ENCODE results near the gene MMD. TPM values are rescaled to one million over a fixed set of nuclear protein-coding genes. Genes with fewer than 3 reads are reported as not detected.
A peak's percentile ranks its signal among the peaks of the same experiment; 100 is the strongest.

The MMD gene
- total and polyA plus RNA-seq, 2 of the 13 experiments (the other 11 are each of a cell fraction or from before 2014, with no cell fraction given) = 121 to 225 TPM

DNA sequence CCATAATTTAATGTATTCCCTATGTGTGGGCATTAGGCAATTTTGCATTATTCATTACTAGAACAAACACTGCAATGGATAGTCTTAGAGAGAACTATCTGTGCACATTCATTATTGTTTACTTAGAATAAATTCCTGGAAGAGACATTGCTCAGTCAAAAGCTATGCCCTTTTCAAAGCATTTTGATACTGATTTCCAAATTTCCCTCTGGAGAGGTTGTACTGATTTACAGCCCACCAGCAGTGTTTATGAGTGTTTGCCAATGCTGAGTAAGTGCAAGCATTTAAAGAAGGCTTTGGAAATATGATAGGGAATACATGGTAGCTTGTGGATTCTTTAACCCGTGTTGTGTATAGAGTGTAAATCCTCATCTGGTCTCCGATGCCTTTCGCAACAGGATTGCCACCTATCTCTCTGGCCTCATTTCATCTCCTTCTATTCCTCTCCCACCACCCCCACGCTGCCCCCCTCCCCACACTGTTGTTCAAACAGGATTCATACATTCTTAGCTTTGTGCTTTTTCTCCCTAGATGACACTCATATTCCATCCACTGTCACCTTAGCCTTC, 33.4 kb upstream of the MMD start (continued):
- TF ChIP-seq NPAS2 (CRISPR knock-in tag; IDR thresholded peaks at IDR 0.05; ENCODE audit: borderline replicate concordance) (no peak), SNAI1 (CRISPR knock-in tag; IDR thresholded peaks at IDR 0.05; ENCODE audit: borderline replicate concordance) (no peak), RAD51 (IDR thresholded peaks at IDR 0.05; ENCODE audit: borderline replicate concordance) (no peak), AGO1 (IDR thresholded peaks at IDR 0.05; ENCODE audit: low read depth, low read length, poor library complexity, severe bottlenecking) (no peak), SETDB1 (CRISPR knock-in tag; IDR thresholded peaks at IDR 0.05; ENCODE audit: borderline replicate concordance) (no peak), DMAP1 (CRISPR knock-in tag; IDR thresholded peaks at IDR 0.05) (peak; percentile 48; the same call in 1 of the 2 replicates), MAFF (IDR thresholded peaks at IDR 0.05; ENCODE audit: low read depth, low read length) (peak; percentile 45), ZBTB37 (CRISPR knock-in tag; IDR thresholded peaks at IDR 0.05) (no peak), ZC3H13 (CRISPR knock-in tag; IDR thresholded peaks at IDR 0.05) (no peak), MAFG (CRISPR knock-in tag; IDR thresholded peaks at IDR 0.05) (no peak), NCOA1 (CRISPR knock-in tag; IDR thresholded peaks at IDR 0.05) (no peak), THAP8 (CRISPR knock-in tag; IDR thresholded peaks at IDR 0.05; ENCODE audit: borderline replicate concordance) (no peak), HNF1B (CRISPR knock-in tag; IDR thresholded peaks at IDR 0.05) (no peak), GRHL1 (CRISPR knock-in tag; conservative IDR thresholded peaks at IDR 0.05) (no peak)
- TF ChIP-seq, protein P1, sequence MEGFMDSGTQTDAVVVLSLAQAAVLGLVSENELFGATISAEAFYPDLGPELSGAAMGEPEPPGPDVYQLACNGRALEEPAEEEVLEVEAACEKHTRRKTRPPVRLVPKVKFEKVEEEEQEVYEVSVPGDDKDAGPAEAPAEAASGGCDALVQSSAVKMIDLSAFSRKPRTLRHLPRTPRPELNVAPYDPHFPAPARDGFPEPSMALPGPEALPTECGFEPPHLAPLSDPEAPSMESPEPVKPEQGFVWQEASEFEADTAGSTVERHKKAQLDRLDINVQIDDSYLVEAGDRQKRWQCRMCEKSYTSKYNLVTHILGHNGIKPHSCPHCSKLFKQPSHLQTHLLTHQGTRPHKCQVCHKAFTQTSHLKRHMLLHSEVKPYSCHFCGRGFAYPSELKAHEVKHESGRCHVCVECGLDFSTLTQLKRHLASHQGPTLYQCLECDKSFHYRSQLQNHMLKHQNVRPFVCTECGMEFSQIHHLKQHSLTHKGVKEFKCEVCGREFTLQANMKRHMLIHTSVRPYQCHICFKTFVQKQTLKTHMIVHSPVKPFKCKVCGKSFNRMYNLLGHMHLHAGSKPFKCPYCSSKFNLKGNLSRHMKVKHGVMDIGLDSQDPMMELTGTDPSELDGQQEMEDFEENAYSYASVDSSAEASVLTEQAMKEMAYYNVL (CRISPR knock-in tag; IDR thresholded peaks at IDR 0.05; ENCODE audit: borderline replicate concordance) = no peak
- TF ChIP-seq, protein P2, sequence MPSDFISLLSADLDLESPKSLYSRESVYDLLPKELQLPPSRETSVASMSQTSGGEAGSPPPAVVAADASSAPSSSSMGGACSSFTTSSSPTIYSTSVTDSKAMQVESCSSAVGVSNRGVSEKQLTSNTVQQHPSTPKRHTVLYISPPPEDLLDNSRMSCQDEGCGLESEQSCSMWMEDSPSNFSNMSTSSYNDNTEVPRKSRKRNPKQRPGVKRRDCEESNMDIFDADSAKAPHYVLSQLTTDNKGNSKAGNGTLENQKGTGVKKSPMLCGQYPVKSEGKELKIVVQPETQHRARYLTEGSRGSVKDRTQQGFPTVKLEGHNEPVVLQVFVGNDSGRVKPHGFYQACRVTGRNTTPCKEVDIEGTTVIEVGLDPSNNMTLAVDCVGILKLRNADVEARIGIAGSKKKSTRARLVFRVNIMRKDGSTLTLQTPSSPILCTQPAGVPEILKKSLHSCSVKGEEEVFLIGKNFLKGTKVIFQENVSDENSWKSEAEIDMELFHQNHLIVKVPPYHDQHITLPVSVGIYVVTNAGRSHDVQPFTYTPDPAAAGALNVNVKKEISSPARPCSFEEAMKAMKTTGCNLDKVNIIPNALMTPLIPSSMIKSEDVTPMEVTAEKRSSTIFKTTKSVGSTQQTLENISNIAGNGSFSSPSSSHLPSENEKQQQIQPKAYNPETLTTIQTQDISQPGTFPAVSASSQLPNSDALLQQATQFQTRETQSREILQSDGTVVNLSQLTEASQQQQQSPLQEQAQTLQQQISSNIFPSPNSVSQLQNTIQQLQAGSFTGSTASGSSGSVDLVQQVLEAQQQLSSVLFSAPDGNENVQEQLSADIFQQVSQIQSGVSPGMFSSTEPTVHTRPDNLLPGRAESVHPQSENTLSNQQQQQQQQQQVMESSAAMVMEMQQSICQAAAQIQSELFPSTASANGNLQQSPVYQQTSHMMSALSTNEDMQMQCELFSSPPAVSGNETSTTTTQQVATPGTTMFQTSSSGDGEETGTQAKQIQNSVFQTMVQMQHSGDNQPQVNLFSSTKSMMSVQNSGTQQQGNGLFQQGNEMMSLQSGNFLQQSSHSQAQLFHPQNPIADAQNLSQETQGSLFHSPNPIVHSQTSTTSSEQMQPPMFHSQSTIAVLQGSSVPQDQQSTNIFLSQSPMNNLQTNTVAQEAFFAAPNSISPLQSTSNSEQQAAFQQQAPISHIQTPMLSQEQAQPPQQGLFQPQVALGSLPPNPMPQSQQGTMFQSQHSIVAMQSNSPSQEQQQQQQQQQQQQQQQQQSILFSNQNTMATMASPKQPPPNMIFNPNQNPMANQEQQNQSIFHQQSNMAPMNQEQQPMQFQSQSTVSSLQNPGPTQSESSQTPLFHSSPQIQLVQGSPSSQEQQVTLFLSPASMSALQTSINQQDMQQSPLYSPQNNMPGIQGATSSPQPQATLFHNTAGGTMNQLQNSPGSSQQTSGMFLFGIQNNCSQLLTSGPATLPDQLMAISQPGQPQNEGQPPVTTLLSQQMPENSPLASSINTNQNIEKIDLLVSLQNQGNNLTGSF (CRISPR knock-in tag; IDR thresholded peaks at IDR 0.05) = no peak
